ENCODE data around the gene ARID1A. TPM values are rescaled to one million over a fixed set of nuclear protein-coding genes. Genes with fewer than 3 reads are reported as not detected.

Gene ARID1A
- total RNA-seq, 2 donors from 2014 or later: 49.6 to 76.2 TPM

DNA sequence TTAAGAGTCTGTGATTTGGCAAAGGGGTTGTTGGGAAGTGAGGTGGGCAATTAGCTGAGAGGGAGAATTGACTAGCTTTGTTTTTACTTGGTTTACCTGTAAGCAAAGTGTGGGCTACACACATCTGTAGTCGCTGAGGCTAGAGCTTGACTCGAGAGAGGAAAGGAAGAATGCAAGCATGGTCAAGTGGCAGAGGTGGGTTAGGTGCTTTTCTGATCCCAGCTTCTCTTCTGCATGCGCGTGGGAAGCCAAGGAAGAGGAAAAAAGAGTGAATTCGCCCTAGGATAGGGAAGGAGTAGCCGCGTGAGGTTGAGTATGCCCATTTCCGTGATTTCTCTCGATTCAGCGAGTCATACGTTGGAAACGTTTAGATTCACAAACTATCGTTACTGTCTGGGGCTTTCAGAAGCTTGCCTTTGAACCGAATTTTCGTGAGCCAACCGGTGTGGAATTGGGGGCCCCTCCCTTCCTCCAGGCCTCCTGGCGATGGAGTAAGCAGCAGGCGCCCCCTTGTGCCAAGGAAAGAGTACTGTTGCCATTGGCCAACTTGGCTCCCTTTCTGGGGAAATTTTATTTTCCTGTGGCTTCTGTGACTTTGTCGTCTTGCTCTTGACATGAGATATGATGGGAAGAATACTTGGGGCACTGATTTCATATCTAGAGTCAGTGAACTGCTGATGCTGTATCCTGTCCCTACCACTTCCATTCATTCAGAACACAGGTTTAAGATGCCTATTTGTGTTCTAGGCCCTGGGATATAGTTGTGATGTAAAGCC is 93.2 kb downstream of the ARID1A start:
- Histone ChIP-seq H3K27me3 (no peaks in the 10 kb centered on the region), H3K27ac (peak overlapping the region; percentile 98), H3K36me3 (no peaks in the 10 kb centered on the region), H3K9ac (ENCODE audit: low read depth in 2 of 2, low read length in 2 of 2) (peak overlapping the region; percentile 99), H3K4me1 (peaks cover 11% of the 10 kb centered on the region), H3K9me3 (no peaks in the 10 kb centered on the region), H3K4me3 (peak overlapping the region; percentile 62)
- TF ChIP-seq, protein P1, sequence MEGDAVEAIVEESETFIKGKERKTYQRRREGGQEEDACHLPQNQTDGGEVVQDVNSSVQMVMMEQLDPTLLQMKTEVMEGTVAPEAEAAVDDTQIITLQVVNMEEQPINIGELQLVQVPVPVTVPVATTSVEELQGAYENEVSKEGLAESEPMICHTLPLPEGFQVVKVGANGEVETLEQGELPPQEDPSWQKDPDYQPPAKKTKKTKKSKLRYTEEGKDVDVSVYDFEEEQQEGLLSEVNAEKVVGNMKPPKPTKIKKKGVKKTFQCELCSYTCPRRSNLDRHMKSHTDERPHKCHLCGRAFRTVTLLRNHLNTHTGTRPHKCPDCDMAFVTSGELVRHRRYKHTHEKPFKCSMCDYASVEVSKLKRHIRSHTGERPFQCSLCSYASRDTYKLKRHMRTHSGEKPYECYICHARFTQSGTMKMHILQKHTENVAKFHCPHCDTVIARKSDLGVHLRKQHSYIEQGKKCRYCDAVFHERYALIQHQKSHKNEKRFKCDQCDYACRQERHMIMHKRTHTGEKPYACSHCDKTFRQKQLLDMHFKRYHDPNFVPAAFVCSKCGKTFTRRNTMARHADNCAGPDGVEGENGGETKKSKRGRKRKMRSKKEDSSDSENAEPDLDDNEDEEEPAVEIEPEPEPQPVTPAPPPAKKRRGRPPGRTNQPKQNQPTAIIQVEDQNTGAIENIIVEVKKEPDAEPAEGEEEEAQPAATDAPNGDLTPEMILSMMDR (IDR thresholded peaks at IDR 0.05): peak; percentile 95
- peak; percentile 92 for DNase-seq
- intact Hi-C loops (cut with DNase I): loop anchor here (2.0 to 10.0 kb wide), 4 partner anchors 64 to 186 kb away; no protein-coding TSS in a partner anchor

DNA sequence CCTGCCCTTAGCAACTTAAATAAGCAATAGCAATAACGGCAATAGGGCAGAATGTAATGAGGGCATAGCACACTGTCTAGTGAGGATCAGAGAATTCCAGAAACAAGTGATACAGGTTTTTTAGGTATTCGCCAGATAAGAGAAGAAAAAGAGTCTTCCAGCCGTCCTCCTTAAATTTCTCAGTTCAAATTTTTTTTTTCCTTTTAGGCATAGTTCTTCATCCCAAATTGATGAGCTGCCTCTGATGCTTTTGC is 93.7 kb downstream of the ARID1A start:
- H3K4me3 ChIP-seq: no peak overlapping the region
- TF ChIP-seq, protein P1 (IDR thresholded peaks at IDR 0.05): no peak
- DNase-seq: no peak
- intact Hi-C loops (cut with DNase I): loop anchor here (2.0 to 10.0 kb wide), 4 partner anchors 65 to 187 kb away; no protein-coding TSS in a partner anchor
- H3K36me3 ChIP-seq: no peaks in the 10 kb centered on the region
- H3K9me3 ChIP-seq: no peaks in the 10 kb centered on the region
- H3K4me1 ChIP-seq: peaks cover 9% of the 10 kb centered on the region
- H3K27me3 ChIP-seq: no peaks in the 10 kb centered on the region
- H3K9ac ChIP-seq (ENCODE audit: low read depth in 2 of 2, low read length in 2 of 2): peak overlapping the region in 1 of 2 donors; percentile 99
- no peak overlapping the region for H3K27ac ChIP-seq

DNA sequence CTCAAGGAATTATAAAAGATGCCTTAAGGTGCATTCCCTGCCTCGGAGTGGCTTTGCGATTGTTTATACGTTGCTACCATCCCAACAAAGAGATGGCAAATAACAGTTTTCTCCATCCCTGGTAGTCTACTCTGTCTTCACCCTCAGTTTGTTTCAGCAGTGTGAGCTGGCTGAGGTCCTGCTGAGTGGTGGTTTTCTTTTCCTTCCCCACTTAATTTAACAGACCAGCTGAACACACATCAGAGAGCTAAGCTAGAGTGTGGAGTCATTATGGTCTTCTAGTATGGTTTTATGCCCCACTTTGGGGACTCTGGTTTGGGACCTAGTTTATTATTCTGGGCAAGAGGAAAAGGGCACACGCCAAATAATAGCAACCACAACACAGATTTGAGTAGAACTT is 94.1 kb downstream of the ARID1A start:
- H3K4me3 ChIP-seq: no peak overlapping the region
- H3K27ac ChIP-seq: no peak overlapping the region
- TF ChIP-seq, protein P1 (IDR thresholded peaks at IDR 0.05): no peak

DNA sequence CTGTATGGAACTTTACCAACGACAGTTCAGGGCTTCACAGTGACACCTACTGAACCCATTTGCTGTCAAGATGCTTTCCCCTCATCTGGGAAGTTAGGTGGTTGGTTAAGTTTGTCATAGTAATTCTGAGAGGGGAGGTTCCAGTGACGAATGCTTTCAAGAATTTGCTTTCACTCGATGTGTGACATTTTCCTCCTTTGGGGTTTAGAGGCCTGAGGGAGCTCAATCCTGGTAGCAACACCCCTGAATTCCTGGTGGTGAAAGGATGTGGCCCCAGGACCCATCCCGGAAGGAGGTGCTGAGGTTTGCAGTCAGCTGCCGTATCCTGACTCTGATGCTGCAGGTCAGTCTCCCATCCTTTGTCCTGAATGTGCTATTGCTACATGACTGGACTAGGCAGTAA is 94.7 kb downstream of the ARID1A start:
- peaks cover 9% of the 10 kb centered on the region for H3K4me1 ChIP-seq
- no peaks in the 10 kb centered on the region for H3K36me3 ChIP-seq
- H3K4me3 ChIP-seq: no peak overlapping the region
- H3K9ac ChIP-seq (ENCODE audit: low read depth in 2 of 2, low read length in 2 of 2): no peak overlapping the region
- no peak overlapping the region for H3K27ac ChIP-seq
- intact Hi-C loops (cut with DNase I): no loop called here
- no peaks in the 10 kb centered on the region for H3K9me3 ChIP-seq
- no peaks in the 10 kb centered on the region for H3K27me3 ChIP-seq
- no peak for DNase-seq
- TF ChIP-seq, protein P1 (IDR thresholded peaks at IDR 0.05): no peak

More for the DNA sequence above, 94.1 kb downstream of the ARID1A start:
- DNase-seq: no peak
- Histone ChIP-seq H3K36me3 (no peaks in the 10 kb centered on the region), H3K9ac (ENCODE audit: low read depth in 2 of 2, low read length in 2 of 2) (no peak overlapping the region), H3K4me1 (peaks cover 9% of the 10 kb centered on the region), H3K9me3 (no peaks in the 10 kb centered on the region), H3K27me3 (no peaks in the 10 kb centered on the region)
- intact Hi-C loops (cut with DNase I): loop anchor here (2.0 to 10.0 kb wide), 4 partner anchors 65 to 187 kb away; no protein-coding TSS in a partner anchor

DNA sequence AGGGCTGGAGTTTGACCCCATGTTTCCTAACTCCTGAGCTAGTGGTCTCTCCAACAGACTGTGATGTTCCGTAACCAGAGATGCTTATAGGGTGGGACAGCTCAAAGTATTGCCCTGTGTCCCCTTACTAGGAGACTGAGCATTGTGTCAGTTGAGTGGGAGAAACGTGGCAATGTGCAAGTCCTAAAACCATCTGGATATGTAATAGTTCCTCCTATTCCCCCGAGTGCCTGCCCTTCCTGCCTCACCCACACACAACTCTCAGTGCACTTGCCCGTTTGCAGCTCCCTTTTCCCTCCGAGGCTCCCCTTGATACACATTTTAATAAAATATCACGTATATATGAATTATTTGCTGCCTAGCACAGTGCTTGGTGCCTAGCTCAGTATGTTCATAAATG is 95.3 kb downstream of the ARID1A start:
- no peaks in the 10 kb centered on the region for H3K9me3 ChIP-seq
- no peak overlapping the region for H3K9ac ChIP-seq (ENCODE audit: low read depth in 2 of 2, low read length in 2 of 2)

More for the DNA sequence above, 95.3 kb downstream of the ARID1A start:
- H3K27ac ChIP-seq: no peak overlapping the region
- TF ChIP-seq, protein P1 (IDR thresholded peaks at IDR 0.05): no peak
- H3K4me3 ChIP-seq: no peak overlapping the region
- H3K36me3 ChIP-seq: no peaks in the 10 kb centered on the region
- no peaks in the 10 kb centered on the region for H3K27me3 ChIP-seq
- H3K4me1 ChIP-seq: peaks cover 9% of the 10 kb centered on the region
- DNase-seq: no peak
- intact Hi-C loops (cut with DNase I): no loop called here
